Stomach (tissue), 4 donors: ENCODE data around the gene KAT7.

Experiments used
- EP300 ChIP-seq: sonication (generic); formaldehyde crosslinking; IDR thresholded peaks from one replicate; pipeline ENCODE4 v1.6.1; 2017; ENCODE audit warnings: antibody characterized with exemption
- POLR2A ChIP-seq, 4 donors: fragments of 450-650 bp; IDR thresholded peaks; one replicate each; pipeline ENCODE4 v1.6.1; 2016; ENCODE audit warnings: antibody characterized with exemption in 4 of 4, control low read depth in 2 of 4, mild to moderate bottlenecking in 1 of 4, moderate library complexity in 1 of 4
- POLR2AphosphoS5 ChIP-seq, 3 donors: sonication (generic); formaldehyde crosslinking; IDR thresholded peaks; one replicate each; pipeline ENCODE4 v1.6.1; 2016; ENCODE audit warnings: antibody characterized with exemption in 3 of 3
- TF ChIP-seq, protein P1 (sequence below), 7 experiments: fragments of 450-650 bp in 4 of 7; fragments of 200-600 bp in 3 of 7; sonication (generic) in 3 of 7; IDR thresholded peaks; one replicate each; pipeline ENCODE4 v1.5.1; 2016 to 2019; ENCODE audit warnings: antibody characterized with exemption in 7 of 7, control low read depth in 2 of 7, mild to moderate bottlenecking in 1 of 7

DNA sequence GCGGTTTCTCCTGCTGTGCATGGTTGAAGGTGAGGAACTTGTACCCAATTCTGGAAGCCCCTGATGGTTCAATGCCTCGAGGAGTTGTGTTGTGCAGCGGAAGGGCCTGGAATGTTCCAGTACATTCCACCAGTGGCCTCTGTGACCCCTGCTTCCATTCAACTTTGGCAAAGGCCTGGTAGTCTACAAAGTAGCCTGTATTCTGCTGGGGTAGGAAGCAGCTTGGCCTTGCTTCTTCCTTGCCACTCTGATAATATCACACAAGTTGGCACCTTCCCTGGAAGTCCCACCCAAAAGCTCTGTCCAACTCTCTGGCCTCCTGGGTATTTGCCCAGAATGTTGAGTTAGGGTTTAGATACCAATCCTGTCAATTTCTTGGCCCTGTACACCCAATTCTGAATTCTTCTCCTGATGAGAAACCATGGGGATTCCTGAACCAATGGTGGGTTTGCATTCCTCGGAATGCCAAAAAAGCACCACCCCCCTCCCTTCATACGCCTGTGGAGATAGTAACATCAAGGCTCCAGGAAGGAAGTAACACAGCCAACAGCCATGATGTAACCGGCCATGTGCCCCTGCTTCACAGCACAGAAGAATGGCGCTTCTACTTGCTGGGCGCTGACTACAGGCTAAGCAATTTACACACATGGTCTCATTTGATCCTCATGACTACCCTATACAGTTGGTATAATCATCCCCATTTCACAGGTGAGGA is 12.8 kb upstream of the KAT7 start:
- TF ChIP-seq, protein P1, sequence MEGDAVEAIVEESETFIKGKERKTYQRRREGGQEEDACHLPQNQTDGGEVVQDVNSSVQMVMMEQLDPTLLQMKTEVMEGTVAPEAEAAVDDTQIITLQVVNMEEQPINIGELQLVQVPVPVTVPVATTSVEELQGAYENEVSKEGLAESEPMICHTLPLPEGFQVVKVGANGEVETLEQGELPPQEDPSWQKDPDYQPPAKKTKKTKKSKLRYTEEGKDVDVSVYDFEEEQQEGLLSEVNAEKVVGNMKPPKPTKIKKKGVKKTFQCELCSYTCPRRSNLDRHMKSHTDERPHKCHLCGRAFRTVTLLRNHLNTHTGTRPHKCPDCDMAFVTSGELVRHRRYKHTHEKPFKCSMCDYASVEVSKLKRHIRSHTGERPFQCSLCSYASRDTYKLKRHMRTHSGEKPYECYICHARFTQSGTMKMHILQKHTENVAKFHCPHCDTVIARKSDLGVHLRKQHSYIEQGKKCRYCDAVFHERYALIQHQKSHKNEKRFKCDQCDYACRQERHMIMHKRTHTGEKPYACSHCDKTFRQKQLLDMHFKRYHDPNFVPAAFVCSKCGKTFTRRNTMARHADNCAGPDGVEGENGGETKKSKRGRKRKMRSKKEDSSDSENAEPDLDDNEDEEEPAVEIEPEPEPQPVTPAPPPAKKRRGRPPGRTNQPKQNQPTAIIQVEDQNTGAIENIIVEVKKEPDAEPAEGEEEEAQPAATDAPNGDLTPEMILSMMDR (IDR thresholded peaks at IDR 0.05), result no peak
- TF ChIP-seq POLR2A (IDR thresholded peaks at IDR 0.05) (no peak), EP300 (no peak), POLR2AphosphoS5 (IDR thresholded peaks at IDR 0.05) (no peak)
